ENCODE data around the gene ORAI2.
"Not testable (repeated sequence)": the region's sequence is repeated elsewhere in the genome, so short reads cannot be mapped to it uniquely, and the experiment has no call there.

- TF ChIP-seq CTCF (optimal IDR thresholded peaks at IDR 0.05 in 1 of 3, IDR thresholded peaks at IDR 0.05 in 1 of 3, conservative IDR thresholded peaks at IDR 0.05 in 1 of 3; ENCODE audit: extremely low read depth in 1 of 3, insufficient read depth in 2 of 3, low read length in 3 of 3); EZH2 (IDR thresholded peaks at IDR 0.05; ENCODE audit: low read length): not testable (repeated sequence)
These were observed 61.2 kb downstream of the ORAI2 start for GRCh38 chr7:102494473-102495149.
